NCI-H2196 treated with DMSO at 0.1 percent for 48 hours (cell line): Measurements from ENCODE around the gene MLXIP.

Source experiments
- DNase-seq: peaks from one replicate; lab custom pipeline; 2025; ENCODE audit not compliant: unreplicated experiment; lab: John Stamatoyannopoulos, UW

MLXIP gene

GRCh38 chr12:122182887-122183587 is 104.5 kb downstream of the MLXIP start, which contains the start of gene LRRC43:
LRRC43 (plus strand) TSS chr12:122183123; CDS start chr12:122183145, 22 bp downstream.
- no peak for DNase-seq

DNA sequence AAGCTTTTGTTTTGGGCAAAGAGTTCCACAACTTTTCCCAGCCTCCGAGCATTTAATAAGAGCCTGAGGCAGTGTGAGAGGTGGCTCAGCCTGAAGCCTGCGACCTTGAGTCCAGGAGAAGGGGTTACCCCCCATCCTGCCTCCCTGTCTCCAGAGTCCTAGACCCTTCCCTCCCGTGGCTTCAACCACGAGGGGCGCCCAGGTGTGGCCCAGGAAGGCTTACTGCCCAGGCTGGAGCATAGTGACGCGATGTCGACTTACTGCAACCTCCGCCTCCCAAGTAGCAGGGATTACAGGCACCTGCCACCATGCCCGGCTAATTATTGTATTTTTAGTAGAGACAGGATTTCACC is 105.0 kb downstream of the MLXIP start:
- DNase-seq = no peak

DNA sequence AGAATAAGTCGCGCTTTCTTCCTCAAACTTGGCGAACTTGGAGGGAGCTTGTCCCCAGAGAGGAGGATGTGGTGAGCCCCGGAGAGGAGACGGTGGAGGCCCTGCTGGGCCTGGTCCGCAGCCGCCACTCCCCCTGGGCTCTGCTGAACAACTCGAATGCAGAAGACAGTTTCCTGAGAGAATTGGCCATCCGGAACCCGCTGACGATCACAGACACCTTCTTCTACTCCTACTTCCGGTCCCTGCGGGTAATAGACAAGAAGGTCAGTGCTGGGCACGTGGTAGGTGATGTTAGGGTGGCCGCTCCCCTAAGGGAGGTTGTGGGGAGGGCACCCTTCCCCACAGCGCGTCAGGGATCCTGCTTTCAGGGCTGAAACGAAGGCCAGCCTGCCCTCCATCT is 106.0 kb downstream of the MLXIP start:
- DNase-seq = no peak

GRCh38 chr12:122185079-122185478 is 106.5 kb downstream of the MLXIP start:
- no peak for DNase-seq

DNA sequence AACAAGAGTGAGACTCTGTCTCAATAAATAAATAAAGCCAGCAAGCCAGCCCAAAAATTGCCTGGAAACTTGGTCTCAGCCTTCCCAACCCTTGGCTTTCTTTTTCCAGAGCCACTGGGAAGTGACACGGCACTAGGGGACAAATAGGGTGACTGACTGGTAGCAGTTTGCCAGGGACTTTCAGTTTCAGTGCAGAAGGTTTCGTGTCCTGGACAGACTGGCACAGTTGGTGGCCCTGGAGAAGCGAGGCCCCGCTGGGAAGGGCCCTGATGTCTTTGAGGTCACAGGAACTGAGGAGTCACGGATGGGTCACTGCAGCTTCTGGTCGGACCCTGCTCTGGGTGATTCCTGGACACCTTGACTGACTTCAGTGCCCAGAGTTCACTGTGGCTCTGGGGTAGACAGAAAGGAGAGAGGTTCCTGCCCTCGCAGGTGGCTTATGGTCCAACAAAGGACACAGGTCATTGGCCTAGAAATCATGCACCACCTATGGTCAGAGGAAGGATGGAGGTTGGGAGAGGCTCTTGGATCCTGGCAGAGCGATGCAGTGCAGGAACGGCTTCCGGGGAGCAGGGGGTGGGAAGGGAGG is 107.0 kb downstream of the MLXIP start:
- DNase-seq = no peak

- DNase-seq = no peak
Observed at GRCh38 chr12:122187466-122187865, 108.9 kb downstream of the MLXIP start.

DNA sequence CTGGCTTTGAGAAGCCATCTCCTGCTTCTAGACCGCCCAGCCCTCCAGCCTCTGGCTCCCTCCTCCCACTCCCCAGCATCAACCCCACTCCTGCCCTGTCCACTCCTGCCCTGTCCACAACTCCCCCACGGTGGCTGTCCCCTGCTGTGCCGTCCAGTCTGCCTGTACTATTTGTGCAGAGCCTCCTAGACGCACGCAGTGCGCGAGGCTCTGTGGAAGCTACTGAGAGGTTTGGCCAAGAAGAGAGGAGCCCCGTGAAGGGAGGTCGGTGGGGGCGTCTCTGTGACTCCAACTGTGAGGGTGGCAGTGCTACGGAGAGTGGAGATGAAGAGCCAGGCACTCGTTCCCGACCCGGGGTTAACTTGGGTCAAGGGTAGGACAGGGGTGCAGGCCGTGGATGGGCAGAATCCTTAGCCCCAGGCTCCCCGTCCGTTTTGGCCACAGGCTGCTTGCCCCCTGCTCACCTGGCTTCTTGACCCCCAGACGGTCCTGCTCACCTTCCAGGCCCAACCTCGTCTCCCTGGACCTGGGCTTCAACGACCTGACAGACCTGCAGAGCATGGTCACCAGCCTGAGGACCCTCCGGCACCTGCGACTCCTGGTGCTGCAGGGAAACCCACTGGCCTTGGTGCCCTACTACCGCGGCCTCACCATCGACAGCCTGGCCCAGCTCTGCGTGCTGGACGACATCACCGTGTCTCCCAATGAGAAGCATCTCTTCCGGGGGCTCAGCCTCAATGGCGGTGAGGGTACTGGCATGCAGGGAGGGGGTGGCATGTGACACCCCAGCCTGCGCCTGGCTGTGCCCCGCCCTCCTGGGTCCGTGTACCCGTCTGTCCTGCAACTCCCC is 111.3 kb downstream of the MLXIP start:
- DNase-seq = no peak

- DNase-seq = peak; percentile 22
Observed at GRCh38 chr12:122190842-122191668, 112.5 kb downstream of the MLXIP start.

GRCh38 chr12:122192441-122192840 is 113.9 kb downstream of the MLXIP start:
- DNase-seq = no peak

DNA sequence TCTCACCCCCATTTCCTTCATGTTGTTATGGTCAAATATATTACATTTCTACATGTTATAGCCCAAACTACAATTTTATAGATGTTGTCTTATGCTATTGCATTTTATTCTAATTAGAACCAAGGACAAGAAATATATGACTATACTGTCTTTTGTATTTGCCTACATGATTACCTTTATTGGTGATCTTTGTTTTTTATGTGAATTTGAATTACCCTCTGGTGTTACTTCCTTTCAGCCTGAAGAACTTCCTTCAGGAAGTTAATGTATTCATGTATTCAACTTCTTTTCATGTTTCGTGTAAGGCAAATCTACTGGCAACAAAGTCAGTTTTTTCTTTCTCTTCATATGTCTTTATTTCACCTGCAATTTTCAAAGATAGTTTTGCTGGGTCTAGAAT is 116.2 kb downstream of the MLXIP start:
- DNase-seq = no peak

DNA sequence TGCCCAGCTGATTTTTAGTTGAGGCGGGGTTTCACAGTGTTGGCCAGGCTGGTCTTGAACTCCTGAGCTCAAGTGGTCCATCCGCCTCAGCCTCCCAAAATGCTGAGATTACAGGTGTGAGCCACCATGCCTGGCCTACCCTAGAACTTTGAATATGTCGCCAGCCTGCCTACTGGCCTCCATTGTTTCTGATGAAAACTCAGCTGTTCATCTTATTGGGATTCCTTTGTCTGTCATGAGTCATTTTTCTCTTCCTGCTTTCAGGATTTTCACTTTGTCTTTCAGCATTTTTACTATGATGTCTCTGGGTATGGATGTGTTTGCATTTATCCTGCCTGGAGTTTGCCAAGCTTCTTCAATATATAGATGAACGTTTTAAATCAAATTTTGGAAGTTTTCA is 116.8 kb downstream of the MLXIP start:
- DNase-seq = no peak
